ENCODE results near the gene GLT1D1. TPM values are rescaled to one million over a fixed set of nuclear protein-coding genes. Genes with fewer than 3 reads are reported as not detected.

GLT1D1 gene
- total and polyA plus RNA-seq, 12 donors = 0.07 to 0.50 (median 0.33) TPM; not detected in 4

DNA sequence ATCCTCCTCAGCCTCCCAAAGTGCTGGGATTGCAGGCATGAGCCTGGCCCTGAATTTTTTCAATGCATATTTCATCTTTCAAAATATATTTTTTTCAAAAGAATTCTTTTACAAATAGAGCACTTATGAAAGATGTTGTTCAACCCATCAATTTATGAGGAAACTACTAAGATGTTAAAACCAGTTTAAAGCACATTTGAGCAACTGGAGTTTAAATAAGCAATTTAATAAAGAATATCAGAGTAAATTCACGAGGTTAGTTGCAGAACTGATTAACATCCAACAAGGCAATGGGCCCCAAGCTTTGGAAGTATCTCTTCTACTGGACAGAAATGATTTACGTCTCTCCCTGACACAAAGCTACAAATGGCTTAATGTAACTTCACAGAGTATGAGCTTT, 23.3 kb downstream of the GLT1D1 start:
- DNase-seq = no peak
- H3K27me3 ChIP-seq = no peaks in the 10 kb centered on the region
- H3K9me3 ChIP-seq (replicated peaks in 1 of 3) = peaks cover 0 to 9% (median 0%) of the 10 kb centered on the region in 3 donors
- no peaks in the 10 kb centered on the region for H3K4me1 ChIP-seq (replicated peaks in 1 of 2)
- no peak overlapping the region for H3K27ac ChIP-seq
- WGBS, 4 donors = 53 to 72% (median 62%) methylated on average over 2 of the region's 2 CpGs
- no peak overlapping the region for H3K4me3 ChIP-seq
- intact Hi-C loops (cut with DNase I) = no loop called here
- no peak for TF ChIP-seq POLR2A (IDR thresholded peaks at IDR 0.05)
- TF ChIP-seq, protein P1, sequence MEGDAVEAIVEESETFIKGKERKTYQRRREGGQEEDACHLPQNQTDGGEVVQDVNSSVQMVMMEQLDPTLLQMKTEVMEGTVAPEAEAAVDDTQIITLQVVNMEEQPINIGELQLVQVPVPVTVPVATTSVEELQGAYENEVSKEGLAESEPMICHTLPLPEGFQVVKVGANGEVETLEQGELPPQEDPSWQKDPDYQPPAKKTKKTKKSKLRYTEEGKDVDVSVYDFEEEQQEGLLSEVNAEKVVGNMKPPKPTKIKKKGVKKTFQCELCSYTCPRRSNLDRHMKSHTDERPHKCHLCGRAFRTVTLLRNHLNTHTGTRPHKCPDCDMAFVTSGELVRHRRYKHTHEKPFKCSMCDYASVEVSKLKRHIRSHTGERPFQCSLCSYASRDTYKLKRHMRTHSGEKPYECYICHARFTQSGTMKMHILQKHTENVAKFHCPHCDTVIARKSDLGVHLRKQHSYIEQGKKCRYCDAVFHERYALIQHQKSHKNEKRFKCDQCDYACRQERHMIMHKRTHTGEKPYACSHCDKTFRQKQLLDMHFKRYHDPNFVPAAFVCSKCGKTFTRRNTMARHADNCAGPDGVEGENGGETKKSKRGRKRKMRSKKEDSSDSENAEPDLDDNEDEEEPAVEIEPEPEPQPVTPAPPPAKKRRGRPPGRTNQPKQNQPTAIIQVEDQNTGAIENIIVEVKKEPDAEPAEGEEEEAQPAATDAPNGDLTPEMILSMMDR (IDR thresholded peaks at IDR 0.05) = no peak
- H3K36me3 ChIP-seq (replicated peaks in 1 of 2) = no peaks in the 10 kb centered on the region

- H3K4me1 ChIP-seq (replicated peaks in 1 of 2) = no peaks in the 10 kb centered on the region
- H3K27me3 ChIP-seq = no peaks in the 10 kb centered on the region
- peaks cover 0 to 9% (median 0%) of the 10 kb centered on the region in 3 donors for H3K9me3 ChIP-seq (replicated peaks in 1 of 3)
- no peak for DNase-seq
- WGBS, 4 donors = 68 to 74% (median 69%) methylated on average over 4 of the region's 4 CpGs
- TF ChIP-seq, protein P1 (IDR thresholded peaks at IDR 0.05) = no peak
- no peak for TF ChIP-seq POLR2A (IDR thresholded peaks at IDR 0.05)
- no peak overlapping the region for H3K4me3 ChIP-seq
- intact Hi-C loops (cut with DNase I) = no loop called here
- H3K36me3 ChIP-seq (replicated peaks in 1 of 2) = no peaks in the 10 kb centered on the region
- no peak overlapping the region for H3K27ac ChIP-seq
Measured at GRCh38 chr12:128879898-128880764, 26.9 kb downstream of the GLT1D1 start.

- TF ChIP-seq, protein P1 (IDR thresholded peaks at IDR 0.05) = no peak
- no peak for TF ChIP-seq POLR2A (IDR thresholded peaks at IDR 0.05)
- no peak for DNase-seq
- H3K27ac ChIP-seq = no peak overlapping the region
Measured at GRCh38 chr12:128891856-128892255, 38.6 kb downstream of the GLT1D1 start.

DNA sequence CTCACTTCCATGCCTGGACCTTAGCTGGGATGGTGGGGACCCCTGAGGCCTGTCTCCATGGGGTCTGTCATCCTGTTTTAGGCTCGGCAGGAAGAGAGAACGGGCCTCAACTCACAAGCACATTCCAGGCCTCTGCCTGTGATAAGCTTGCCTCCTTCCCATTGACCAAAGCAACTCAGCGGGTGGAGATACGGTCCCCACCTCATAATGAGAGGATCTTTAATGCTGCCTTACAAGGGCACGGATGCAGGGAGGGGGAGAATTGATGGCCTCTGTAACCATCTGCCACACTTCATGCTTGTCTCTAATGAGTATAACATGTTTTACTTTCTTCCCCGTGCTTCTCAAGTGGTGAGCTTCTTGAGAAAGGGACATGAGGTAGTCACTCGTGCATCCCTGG, 50.0 kb downstream of the GLT1D1 start:
- intact Hi-C loops (cut with DNase I) = no loop called here
- WGBS, 4 donors = 66 to 81% (median 76%) methylated on average over 7 of the region's 7 CpGs
- H3K27ac ChIP-seq = no peak overlapping the region
- no peaks in the 10 kb centered on the region for H3K36me3 ChIP-seq (replicated peaks in 1 of 2)
- H3K27me3 ChIP-seq = no peaks in the 10 kb centered on the region
- H3K4me3 ChIP-seq = no peak overlapping the region
- H3K9me3 ChIP-seq (replicated peaks in 1 of 3) = no peaks in the 10 kb centered on the region
- no peak for DNase-seq
- TF ChIP-seq, protein P1 (IDR thresholded peaks at IDR 0.05) = no peak
- no peak for TF ChIP-seq POLR2A (IDR thresholded peaks at IDR 0.05)
- H3K4me1 ChIP-seq (replicated peaks in 1 of 2) = no peaks in the 10 kb centered on the region

More at GRCh38 chr12:128891856-128892255, 38.6 kb downstream of the GLT1D1 start:
- H3K9me3 ChIP-seq (replicated peaks in 1 of 3) = no peaks in the 10 kb centered on the region
- intact Hi-C loops (cut with DNase I) = no loop called here
- H3K4me3 ChIP-seq = no peak overlapping the region
- H3K36me3 ChIP-seq (replicated peaks in 1 of 2) = no peaks in the 10 kb centered on the region
- H3K27me3 ChIP-seq = no peaks in the 10 kb centered on the region
- H3K4me1 ChIP-seq (replicated peaks in 1 of 2) = no peaks in the 10 kb centered on the region
- WGBS, 4 donors = 68 to 75% (median 70%) methylated on average over 6 of the region's 6 CpGs

Data from adrenal gland (tissue), 12 donors.